Measurements from ENCODE around the gene NCKIPSD. TPM values are rescaled to one million over a fixed set of nuclear protein-coding genes. Genes with fewer than 3 reads are reported as not detected.
"Not testable (repeated sequence)": the region's sequence is repeated elsewhere in the genome, so short reads cannot be mapped to it uniquely, and the experiment has no call there.

The NCKIPSD gene
- 10 to 100 TPM; 42.2 to 42.6 TPM for total RNA-seq

DNA sequence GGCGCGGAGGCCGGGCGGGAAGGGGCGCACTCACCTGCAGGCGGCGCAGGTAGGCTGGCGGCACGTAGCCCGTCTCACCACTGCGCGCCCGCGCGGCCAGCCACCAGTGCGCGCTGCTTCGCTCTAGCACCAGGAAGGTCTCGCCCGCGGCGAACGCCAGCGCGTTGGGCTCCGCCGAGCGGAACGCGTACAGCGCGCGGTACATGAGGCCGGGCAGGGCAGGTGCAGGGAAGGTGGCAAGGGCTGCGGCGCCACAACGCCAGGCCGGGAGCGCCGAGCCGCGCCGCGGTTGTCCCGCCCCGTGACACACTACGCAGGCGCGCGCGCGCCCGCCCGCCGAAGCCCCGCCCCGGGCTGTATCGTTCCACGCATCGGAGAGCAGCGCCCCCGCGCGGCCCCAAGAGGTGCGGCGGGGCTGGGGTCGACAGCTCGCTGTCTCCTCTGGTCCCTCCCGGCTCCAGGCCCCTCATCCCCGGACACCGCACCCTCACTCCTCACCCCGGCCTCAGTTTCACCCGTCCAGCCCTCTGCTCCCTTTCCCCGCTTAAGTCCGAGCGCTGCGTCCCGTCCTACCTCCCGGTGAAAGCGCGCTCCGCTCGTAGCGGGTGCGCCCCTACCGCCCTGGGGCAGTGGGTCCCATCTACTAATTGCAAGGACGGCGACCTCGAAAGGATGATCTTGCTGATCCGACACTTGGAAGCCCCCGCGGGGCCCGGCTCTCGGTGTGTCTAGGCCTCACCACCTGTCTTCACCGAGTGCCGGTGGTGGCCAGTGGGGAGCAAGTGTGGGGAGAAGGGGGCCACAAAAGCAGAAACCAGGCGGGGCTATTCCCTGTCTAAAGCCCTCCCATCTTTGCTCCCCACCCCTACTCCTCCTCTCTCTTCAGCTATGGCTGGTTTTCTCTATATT, at the start of gene NCKIPSD:
Gene NCKIPSD, minus strand, starts transcription at position 313 of the 909 bp plus-strand sequence. Its CDS starts 108 bp downstream, at position 205.
- POLR2A ChIA-PET: interaction anchor here (0.6 to 1.0 kb wide), 4 partner anchors 9 to 385 kb away, joined by 3 read pairs; partner anchors contain the start of genes NME6 and SLC26A6
- CTCF ChIA-PET: interaction anchor here (0.6 to 2.0 kb wide), 13 partner anchors 10 to 344 kb away, joined by 3 to 8 read pairs (median 3); partner anchors contain the start of genes CELSR3, IMPDH2 and SLC26A6

DNA sequence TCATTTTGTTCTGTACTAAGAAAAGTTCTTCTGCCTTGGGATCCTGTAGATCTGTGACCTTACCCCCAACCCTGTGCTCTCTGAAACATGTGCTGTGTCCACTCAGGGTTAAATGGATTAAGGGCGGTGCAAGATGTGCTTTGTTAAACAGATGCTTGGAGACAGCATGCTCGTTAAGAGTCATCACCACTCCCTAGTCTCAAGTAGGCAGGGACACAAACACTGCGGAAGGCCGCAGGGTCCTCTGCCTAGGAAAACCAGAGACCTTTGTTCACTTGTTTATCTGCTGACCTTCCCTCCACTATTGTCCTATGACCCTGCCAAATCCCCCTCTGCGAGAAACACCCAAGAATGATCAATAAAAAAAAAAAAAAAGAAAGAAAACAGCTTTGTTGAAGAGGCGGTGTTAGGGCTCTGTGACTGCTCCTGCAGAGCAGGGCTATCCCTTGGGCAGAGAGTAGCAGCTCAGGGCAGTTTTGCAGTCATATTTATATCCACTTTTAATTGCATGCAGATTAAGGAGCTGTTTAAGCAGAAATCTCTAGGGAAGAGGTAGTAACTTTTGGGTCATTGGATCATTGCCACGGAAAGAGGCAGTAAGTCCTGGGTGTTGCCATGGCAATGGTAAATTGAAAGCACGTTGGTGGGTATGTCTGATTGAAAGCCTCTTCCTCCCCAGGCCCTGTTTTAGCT, 49.5 kb upstream of the NCKIPSD start:
- POLR2A ChIA-PET: not testable (repeated sequence)

DNA sequence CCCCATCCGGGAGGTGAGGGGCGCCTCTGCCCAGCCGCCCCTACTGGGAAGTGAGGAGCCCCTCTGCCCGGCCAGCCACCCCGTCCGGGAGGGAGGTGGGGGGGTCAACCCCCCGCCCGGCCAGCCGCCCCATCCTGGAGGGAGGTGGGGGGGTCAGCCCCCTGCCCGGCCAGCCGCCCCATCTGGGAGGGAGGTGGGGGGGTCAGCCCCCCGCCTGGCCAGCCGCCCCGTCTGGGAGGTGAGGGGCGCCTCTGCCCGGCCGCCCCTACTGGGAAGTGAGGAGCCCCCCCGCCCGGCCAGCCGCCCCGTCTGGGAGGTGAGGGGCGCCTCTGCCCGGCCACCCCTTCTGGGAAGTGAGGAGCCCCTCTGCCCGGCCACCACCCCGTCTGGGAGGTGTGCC, 48.8 kb upstream of the NCKIPSD start:
- CTCF ChIA-PET, POLR2A ChIA-PET: not testable (repeated sequence)

More for the DNA sequence above, 49.5 kb upstream of the NCKIPSD start:
- CTCF ChIA-PET: interaction anchor here (1.0 kb wide), 1 partner anchor 12 kb away, joined by 3 read pairs; no protein-coding TSS in a partner anchor

DNA sequence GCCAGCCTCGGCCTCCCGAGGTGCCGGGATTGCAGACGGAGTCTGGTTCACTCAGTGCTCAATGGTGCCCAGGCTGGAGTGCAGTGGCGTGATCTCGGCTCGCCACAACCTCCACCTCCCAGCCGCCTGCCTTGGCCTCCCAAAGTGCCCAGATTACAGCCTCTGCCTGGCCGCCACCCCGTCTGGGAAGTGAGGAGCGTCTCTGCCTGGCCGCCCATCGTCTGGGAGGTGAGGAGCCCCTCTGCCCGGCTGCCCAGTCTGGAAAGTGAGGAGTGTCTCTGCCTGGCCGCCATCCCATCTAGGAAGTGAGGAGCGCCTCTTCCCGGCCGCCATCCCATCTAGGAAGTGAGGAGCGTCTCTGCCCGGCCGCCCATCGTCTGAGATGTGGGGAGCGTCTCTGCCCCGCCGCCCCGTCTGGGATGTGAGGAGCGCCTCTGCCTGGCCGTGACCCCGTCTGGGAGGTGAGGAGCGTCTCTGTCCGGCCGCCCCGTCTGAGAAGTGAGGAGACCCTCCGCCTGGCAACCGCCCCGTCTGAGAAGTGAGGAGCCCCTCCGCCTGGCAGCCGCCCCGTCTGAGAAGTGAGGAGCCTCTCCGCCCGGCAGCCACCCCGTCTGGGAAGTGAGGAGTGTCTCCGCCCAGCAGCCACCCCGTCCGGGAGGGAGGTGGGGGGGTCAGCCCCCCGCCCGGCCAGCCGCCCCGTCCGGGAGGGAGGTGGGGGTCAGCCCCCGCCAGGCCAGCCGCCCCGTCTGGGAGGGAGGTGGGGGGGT, 48.2 kb upstream of the NCKIPSD start:
- POLR2A ChIA-PET, CTCF ChIA-PET: not testable (repeated sequence)

DNA sequence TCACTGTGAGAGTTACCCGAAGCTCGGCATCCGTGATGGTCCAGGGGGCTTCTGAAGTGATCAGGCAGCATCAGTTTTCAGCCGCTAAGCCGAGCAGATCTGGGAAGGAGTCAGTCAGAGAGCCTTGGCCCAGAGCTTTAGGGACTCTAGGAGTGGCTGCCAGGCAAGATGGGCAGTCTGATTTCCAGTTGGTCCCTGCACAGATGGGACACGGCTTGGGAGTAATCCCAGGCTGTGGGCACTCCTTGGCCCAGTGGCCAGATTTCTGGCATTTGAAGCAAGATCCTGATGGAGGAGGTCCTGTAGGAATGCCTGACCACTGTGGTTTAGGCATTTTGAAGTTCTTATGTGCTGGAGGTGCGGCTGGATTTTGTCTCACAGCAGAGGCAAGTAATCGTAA, 41.8 kb upstream of the NCKIPSD start:
- POLR2A ChIA-PET: interaction anchor here (0.5 kb wide), 1 partner anchor 213 kb away, joined by 3 read pairs; no protein-coding TSS in a partner anchor
- CTCF ChIA-PET: no interaction called here

DNA sequence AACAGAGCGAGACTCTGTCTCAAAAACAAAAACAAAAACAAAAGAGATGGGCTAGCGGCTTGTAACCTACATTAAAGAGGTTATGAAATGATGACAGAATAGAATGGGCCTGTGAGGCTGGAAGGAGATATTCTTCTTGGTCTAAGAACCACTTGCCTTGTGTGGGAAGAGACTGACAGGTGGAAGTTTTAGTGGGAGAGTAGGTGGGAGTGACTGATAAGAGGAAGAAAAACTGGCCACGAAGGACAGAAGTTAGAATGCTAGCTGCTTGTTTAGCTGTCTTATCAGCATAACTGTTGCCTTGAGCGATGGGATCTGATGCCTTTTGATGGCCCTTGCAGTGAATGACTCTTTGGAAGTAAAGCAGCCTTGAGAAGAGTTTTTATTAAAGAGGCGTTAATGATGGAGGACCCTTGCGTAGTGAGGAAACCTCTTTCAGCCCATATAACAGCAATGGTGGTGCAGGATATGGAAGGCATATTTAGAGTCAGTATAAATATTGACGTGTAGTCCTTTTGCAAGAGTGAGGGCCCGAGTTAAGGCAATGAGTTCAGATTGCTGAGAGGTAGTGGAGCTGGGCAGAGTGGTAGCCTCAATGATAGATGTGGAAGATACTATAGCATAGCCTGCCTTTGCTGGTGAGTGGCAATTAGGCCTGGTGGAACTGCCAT, 39.6 kb upstream of the NCKIPSD start:
- CTCF ChIA-PET: not testable (repeated sequence)
- POLR2A ChIA-PET: interaction anchor here (0.6 kb wide), 1 partner anchor 35 kb away, joined by 6 read pairs; no protein-coding TSS in a partner anchor

DNA sequence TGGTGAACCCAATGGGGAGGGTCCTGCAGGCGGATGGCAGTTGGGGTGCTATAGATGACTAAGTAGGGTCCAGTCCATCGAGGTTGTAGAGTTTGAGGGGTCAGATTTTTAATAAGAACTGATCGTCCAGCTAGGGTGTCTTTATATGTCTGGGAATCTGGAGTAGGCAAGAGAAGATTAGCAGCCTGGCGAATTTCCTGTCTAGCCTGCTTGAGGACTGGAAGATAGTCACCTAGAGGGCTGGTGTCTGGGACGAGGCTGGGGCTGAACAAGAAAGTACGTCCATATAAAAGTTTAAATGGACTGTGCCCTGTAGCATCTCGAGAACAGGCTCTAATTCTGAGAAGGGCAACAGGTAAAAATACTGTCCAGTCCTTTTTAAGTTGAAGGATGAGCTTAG, 38.0 kb upstream of the NCKIPSD start:
- POLR2A ChIA-PET: no interaction called here
- CTCF ChIA-PET: no interaction called here

DNA sequence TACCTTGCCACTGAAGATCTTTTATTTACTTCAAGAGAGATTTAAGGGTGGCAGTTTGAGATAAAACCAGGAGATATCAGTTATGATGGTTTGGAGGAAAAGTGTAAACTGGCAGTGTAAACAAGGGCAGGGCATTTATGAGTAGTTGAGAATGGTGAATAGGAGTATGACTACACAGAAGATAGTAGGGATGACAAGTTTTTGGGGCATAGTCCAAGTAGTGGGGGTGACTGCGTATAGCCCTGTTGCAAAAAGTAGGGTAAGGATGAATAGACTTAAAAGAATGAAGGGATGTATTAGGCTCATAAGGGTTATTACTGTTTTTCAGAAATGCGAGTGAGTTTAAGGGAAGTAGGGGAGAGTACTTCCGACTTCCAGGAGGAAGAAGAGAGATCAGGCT, 37.6 kb upstream of the NCKIPSD start:
- POLR2A ChIA-PET, CTCF ChIA-PET: not testable (repeated sequence)

DNA sequence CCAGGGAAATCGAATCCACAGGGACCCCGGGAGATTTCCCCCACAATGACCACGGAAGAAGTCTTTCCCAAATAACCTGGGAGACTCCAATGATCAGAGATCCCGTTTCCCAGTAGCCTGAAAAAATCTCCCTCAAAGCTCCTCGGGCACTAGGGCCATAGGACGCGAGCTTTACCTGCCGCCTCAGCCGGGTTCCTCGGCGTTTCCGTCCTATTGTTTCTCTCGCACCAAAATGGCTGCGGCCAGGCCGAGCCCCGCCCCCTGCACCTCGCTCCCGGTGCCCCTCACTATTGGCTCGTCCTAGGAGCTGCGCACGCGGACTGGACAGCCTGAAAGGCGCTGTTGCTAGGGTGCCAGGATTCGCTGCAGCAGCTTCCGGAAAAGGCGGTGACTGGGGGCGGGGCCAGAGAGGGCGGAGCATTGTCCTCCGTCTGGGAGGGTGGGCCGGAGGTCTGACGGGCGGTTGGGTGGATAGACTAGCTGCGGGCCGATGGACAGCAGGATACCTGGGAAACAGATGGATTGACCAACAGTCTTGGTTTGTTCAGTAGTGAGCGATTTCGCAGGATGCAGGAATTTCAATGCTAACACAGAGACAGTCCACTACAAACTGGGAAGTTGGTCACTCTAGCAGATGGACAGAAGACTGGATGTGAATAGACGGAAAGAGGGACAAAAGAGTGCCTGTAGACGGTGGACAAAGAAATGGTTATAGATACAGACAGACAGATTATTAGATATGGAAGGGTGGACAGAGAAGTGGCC, 31.4 kb upstream of the NCKIPSD start, which contains the start of gene IP6K2:
Gene IP6K2, minus strand, starts transcription at position 240 of the 765 bp plus-strand sequence. CDS start 21,930 bp downstream, outside the sequence.
- POLR2A ChIA-PET: interaction anchor here (0.5 to 1.6 kb wide), 7 partner anchors 8 to 304 kb away, joined by 3 to 6 read pairs (median 3); partner anchors contain the start of genes NDUFAF3 and WDR6
- CTCF ChIA-PET: interaction anchor here (0.5 to 1.8 kb wide), 2 partner anchors 23 to 52 kb away, joined by 4 to 5 read pairs; no protein-coding TSS in a partner anchor

DNA sequence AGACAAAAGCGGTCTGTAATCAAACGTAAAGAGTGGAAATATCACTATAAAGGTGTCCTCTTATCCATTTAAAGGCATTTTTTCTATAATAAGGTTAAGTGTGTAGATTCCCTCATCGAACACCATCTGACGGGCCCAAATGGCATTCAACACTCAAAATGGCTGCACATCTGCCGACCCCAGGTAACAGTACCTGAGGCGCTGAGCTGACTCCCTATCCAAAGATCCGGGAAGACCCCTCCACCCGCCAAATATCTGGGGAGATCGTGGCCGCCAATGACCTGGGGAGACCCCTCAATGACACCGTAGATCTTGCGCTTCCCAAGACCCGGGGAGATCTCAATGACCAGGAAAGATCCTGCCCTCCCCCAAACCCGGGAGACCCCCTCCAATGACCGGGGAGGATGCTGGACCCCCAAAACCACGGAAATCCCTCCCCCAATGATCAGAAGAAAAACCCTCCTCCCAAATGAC, 30.8 kb upstream of the NCKIPSD start:
- ChIA-PET POLR2A (interaction anchor here (0.5 to 1.6 kb wide), 6 partner anchors 8 to 291 kb away, joined by 3 to 6 read pairs (median 4); partner anchors contain the start of gene WDR6), CTCF (interaction anchor here (0.6 to 1.8 kb wide), 3 partner anchors 23 to 177 kb away, joined by 5 to 7 read pairs (median 5); partner anchors contain the start of gene NCKIPSD)

DNA sequence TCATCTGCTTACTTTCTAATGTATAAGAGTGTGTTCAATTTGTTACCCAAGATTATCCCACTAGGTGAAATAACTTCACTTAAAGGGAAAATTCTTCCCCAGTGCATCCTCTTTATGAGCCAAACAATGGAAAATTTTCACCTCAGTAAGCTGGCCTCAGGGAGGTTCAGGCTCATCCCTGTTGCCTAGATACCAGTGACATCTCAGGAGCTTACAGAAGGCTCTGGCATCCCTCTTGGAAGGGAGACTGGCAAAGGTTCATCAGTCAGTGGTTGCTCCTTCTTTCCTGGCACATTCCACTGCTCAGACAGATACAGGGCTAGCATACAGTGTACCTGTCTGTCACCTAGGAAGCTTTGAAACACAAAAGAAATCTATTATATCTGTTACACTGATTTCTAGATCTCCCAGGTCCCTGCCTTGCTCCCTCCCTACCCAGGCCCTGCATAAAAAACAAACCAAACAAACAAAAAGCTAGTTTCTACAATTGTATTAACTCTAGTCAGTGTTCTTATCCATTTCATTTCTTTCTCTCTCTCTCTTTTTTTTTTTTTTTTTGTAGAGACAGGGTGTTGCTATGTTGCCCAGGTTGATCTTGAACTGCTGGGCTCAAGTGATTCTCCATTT, 29.6 kb upstream of the NCKIPSD start:
- CTCF ChIA-PET: interaction anchor here (0.6 to 1.3 kb wide), 6 partner anchors 29 to 694 kb away, joined by 3 to 5 read pairs (median 4); partner anchors contain the start of gene NCKIPSD
- POLR2A ChIA-PET: interaction anchor here (0.5 to 0.9 kb wide), 2 partner anchors 292 to 470 kb away, joined by 3 read pairs; partner anchors contain the start of gene WDR6

DNA sequence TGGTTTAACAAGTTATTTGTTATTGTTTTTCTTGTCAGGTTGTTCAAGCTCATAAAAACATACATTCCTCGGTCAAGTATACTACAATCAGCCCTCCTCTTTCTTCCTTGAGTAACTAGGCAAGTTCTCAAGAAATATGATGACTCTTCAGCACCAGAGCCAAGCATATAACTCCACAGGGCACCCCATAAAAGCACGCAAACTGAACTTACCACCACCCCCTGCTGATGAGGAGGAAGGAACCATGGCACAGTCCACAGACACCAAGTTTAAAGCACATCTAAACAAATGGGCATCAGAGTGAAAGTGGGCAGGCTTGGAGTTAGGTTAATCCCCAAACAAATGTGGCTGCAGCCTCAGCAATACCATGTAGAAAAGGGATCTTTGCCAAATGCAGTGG, 26.0 kb upstream of the NCKIPSD start:
- ChIA-PET CTCF (no interaction called here), POLR2A (no interaction called here)

DNA sequence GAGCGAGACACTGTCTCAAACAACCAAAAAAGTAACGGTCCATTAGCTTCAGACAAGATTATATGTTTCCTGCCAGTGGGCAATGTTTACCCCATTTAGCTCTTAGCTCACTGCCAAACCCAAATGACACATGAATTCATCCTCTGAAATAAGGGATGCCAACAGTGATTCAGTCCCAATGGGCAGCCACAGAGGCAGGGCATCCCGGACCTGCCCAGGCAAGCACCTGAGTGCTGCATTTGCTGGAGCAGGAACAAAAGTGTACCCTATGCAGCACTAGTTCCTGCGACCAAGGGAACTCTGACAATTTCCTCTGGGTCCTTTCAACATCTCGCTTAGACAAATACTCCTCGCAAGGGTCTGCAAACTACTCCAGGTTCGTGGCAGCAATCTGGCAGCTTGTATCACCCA, 23.3 kb upstream of the NCKIPSD start:
- CTCF ChIA-PET: no interaction called here
- POLR2A ChIA-PET: interaction anchor here (1.2 kb wide), 1 partner anchor 7 kb away, joined by 4 read pairs; no protein-coding TSS in a partner anchor

DNA sequence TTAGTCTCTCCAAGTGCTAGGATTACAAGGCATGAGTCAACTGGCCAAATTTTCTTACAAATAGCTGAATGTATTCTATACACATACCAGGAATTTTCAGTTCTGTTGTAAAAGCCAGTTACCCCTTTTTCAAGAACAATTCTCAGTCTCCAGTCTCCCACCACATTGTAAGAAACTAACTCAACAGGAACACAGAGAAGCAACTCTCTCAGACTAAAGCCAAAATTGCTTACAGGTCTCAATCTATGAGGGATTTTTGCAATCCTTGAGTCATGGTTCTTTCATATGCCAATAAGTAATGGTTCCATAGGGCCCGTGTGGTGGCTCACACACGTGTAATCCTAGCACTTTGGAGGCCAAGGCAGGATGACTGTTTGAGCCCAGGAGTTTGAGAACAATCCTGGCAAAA, 22.8 kb upstream of the NCKIPSD start:
- POLR2A ChIA-PET: interaction anchor here (0.5 to 1.7 kb wide), 3 partner anchors 8 to 309 kb away, joined by 4 read pairs; no protein-coding TSS in a partner anchor
- CTCF ChIA-PET: no interaction called here

DNA sequence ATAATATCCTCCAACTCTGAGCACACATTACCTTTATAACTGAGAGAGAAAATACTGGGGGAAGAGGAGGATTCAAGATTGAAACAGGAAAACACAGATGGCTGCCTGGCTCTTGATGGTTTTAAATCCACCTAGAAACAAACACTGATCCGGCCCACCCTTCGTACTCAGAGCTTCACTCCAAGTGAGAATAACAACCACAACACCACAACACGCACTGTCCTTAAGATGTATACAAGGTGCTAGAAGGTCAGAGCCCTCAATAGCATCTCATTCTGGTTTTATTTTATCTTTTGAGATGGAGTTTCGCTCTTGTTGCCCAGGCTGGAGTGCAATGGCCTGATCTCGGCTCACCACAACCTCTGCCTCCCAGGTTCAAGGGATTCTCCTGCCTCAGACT, 21.4 kb upstream of the NCKIPSD start:
- CTCF ChIA-PET: interaction anchor here (0.7 kb wide), 1 partner anchor 245 kb away, joined by 4 read pairs; no protein-coding TSS in a partner anchor
- POLR2A ChIA-PET: interaction anchor here (0.6 to 1.7 kb wide), 2 partner anchors 9 to 381 kb away, joined by 3 to 4 read pairs; no protein-coding TSS in a partner anchor

DNA sequence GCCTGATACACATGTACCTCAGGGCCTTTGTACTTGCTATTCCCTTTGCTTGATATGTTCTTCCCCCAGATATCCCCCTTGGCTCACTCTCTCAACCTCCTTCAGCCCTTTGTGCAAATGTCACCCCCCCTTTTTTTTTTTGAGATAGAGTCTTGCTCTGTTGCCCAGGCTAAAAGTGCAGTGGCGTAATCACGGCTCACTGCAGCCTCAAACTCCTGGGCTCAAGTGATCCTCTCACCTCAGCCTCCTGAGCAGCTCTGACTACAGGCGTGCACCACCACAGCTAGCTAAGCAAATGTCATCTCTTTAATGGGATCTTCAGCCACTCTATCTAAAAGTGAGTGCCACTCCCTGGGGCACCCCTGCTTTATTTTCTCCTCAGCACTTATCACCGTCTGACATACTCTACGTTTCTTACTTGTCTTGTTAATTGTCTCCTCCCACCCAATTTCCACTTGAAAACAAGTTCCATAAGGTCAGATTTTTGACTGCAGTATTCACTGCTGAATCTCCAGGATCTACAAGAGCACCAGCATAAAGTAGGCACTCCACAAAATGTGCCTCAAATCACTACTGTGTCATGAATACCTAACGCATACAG, 16.7 kb upstream of the NCKIPSD start:
- ChIA-PET POLR2A (no interaction called here), CTCF (no interaction called here)
